Small intestine (tissue), 16 donors: Measurements from ENCODE around the gene AARS2. TPM values are rescaled to one million over a fixed set of nuclear protein-coding genes. Genes with fewer than 3 reads are reported as not detected.
"Not testable (repeated sequence)": the region's sequence is repeated elsewhere in the genome, so short reads cannot be mapped to it uniquely, and the experiment has no call there.

ENCODE experiments used
- DNase-seq, 2 donors: peaks; one replicate each; pipeline versions ENCODE4 v3.0.0 to v3.0.0-alpha.2; 2013
- FAIRE-seq: peaks from 2 replicates; lab custom pipeline; 2012; peaks lifted over from hg19 to GRCh38; lab: Jason Lieb, UNC
- H3K27ac ChIP-seq, 3 donors: one replicate each; pipeline ENCODE4 v1.5.1; 2013; ENCODE audit warnings: low read length in 2 of 3, mild to moderate bottlenecking in 2 of 3, control low read depth in 1 of 3, inconsistent platforms in 1 of 3, low read depth in 1 of 3, moderate library complexity in 1 of 3
- H3K27me3 ChIP-seq, 3 donors: one replicate each; pipeline ENCODE4 v1.6.1; 2013; ENCODE audit warnings: low read length in 3 of 3, inconsistent platforms in 1 of 3; ENCODE audit not compliant: control insufficient read depth in 3 of 3, insufficient read depth in 3 of 3
- H3K36me3 ChIP-seq, 3 donors: one replicate each; pipeline ENCODE4 v1.6.1; 2013; ENCODE audit warnings: low read length in 3 of 3, inconsistent platforms in 1 of 3, low read depth in 1 of 3, mild to moderate bottlenecking in 1 of 3, moderate library complexity in 1 of 3; ENCODE audit not compliant: control insufficient read depth in 3 of 3, insufficient read depth in 2 of 3
- H3K4me1 ChIP-seq, 3 donors: one replicate each; pipeline ENCODE4 v1.6.1; 2013; ENCODE audit warnings: low read length in 2 of 3, inconsistent platforms in 1 of 3, low read depth in 1 of 3, mild to moderate bottlenecking in 1 of 3, moderate library complexity in 1 of 3; ENCODE audit not compliant: control insufficient read depth in 3 of 3, insufficient read depth in 2 of 3
- H3K4me3 ChIP-seq, 3 donors: one replicate each; pipeline ENCODE4 v1.5.1; 2013; ENCODE audit warnings: low read length in 3 of 3, control low read depth in 1 of 3, inconsistent platforms in 1 of 3, low read depth in 1 of 3, mild to moderate bottlenecking in 1 of 3, moderate library complexity in 1 of 3
- H3K9me3 ChIP-seq, 2 donors: one replicate each; pipeline ENCODE4 v1.6.1; 2013; ENCODE audit warnings: low read depth in 1 of 2, low read length in 1 of 2; ENCODE audit not compliant: control insufficient read depth in 2 of 2, insufficient read depth in 1 of 2
- WGBS, 3 donors: extraction: QIAGEN DNeasy Blood & Tissue Kit; methylation state at CpG; one replicate each; pipeline ENCODE4 v1.1.7; 2013; 5-methylcytosine and 5-hydroxymethylcytosine counted together
- long read RNA-seq, 10 donors: transcript quantifications; one replicate each; lab custom pipeline, GENCODE V29; 2026
- polyA plus RNA-seq, 4 donors: library from polyadenylated mRNA; stranded (reverse) in 3 of 4; unstranded in 1 of 4; fragments of 200-250 nt in 3 of 4; fragments of 120-200 nt in 1 of 4; gene quantifications; one replicate each; pipeline versions ENCODE4 v1.2.1 to v1.2.3, GENCODE V29; 2013
- donor health status: healthy with polysubstance abuse.
- donor health status: control.
- donor health status: control.
- donor health status: Bipolar disorder and iron deficiency.
- donor health status: healthy.

The AARS2 gene
- 10 to 100 TPM in 2 of 4 donors, 1 to 10 TPM in 2; 3.2 to 14.4 (median 9.1) TPM for polyA plus RNA-seq
- long read RNA-seq, donor 1: 0 reads
- long read RNA-seq, donor 2: 0 reads
- long read RNA-seq, donor 3: 0 reads
- long read RNA-seq, donor 4: 0 reads
- long read RNA-seq, donor 5: 0 reads
- long read RNA-seq, donor 6, partial matches to known transcripts: 0 of 2 reads
- long read RNA-seq, donor 6, other reads (novel, unspliced or antisense): 0 of 2 reads
- long read RNA-seq, donor 7: 0 reads
- long read RNA-seq, donor 8: 0 reads
- long read RNA-seq, donor 9, partial matches to known transcripts: 0 of 1 reads
- long read RNA-seq, donor 9, other reads (novel, unspliced or antisense): 0 of 1 reads
- long read RNA-seq, donor 10, partial matches to known transcripts: 0 of 2 reads
- long read RNA-seq, donor 10, other reads (novel, unspliced or antisense): 0 of 2 reads

- peak; percentile 87 to 96 for DNase-seq
- peaks cover 0 to 3% (median 0%) of the 10 kb centered on the region in 3 donors for H3K27me3 ChIP-seq
- FAIRE-seq: no peak
- peak within 1 kb of the TSS; percentile 81 to 83 (median 82) for H3K4me3 ChIP-seq
- H3K36me3 ChIP-seq: peaks cover 0 to 30% (median 0%) of the 10 kb centered on the region in 3 donors
- no peaks in the 10 kb centered on the region for H3K9me3 ChIP-seq
- H3K27ac ChIP-seq: peak within 1 kb of the TSS; percentile 16 to 82 (median 39)
- peaks cover 3 to 36% (median 12%) of the 10 kb centered on the region in 3 donors for H3K4me1 ChIP-seq
- WGBS, 3 donors: 1 to 2% (median 1%) methylated on average over 51 to 52 of the region's 52 CpGs
Measured at GRCh38 chr6:44312901-44313788, at the start of gene AARS2. Gene AARS2 (minus strand): TSS chr6:44313347. CDS start chr6:44313323, 24 bp downstream.

GRCh38 chr6:44361947-44362346, 48.8 kb upstream of the AARS2 start:
- FAIRE-seq: no peak
- Histone ChIP-seq H3K27me3 (peaks cover 0 to 5% (median 0%) of the 10 kb centered on the region in 3 donors), H3K4me3 (no peak overlapping the region), H3K36me3 (no peaks in the 10 kb centered on the region), H3K27ac (no peak overlapping the region), H3K9me3 (no peaks in the 10 kb centered on the region), H3K4me1 (no peaks in the 10 kb centered on the region)
- no peak for DNase-seq
- WGBS, 3 donors: 73 to 84% (median 81%) methylated on average over 6 of the region's 6 CpGs

GRCh38 chr6:44359973-44360372, 46.8 kb upstream of the AARS2 start:
- H3K4me1 ChIP-seq: no peaks in the 10 kb centered on the region
- 77 to 84% (median 83%) methylated on average over 3 of the region's 3 CpGs for WGBS, 3 donors
- H3K27ac ChIP-seq: no peak overlapping the region
- no peak for DNase-seq
- FAIRE-seq: no peak
- no peak overlapping the region for H3K4me3 ChIP-seq
- H3K9me3 ChIP-seq: peaks cover 0 to 4% of the 10 kb centered on the region in 2 donors
- H3K36me3 ChIP-seq: no peaks in the 10 kb centered on the region
- peaks cover 0 to 11% (median 0%) of the 10 kb centered on the region in 3 donors for H3K27me3 ChIP-seq

- Histone ChIP-seq H3K4me1 (no peaks in the 10 kb centered on the region), H3K4me3 (no peak overlapping the region), H3K9me3 (peaks cover 0 to 4% of the 10 kb centered on the region in 2 donors), H3K27ac (no peak overlapping the region), H3K27me3 (peaks cover 0 to 6% (median 0%) of the 10 kb centered on the region in 3 donors), H3K36me3 (no peaks in the 10 kb centered on the region)
- FAIRE-seq: no peak
- WGBS, 3 donors: 54 to 59% (median 56%) methylated on average over 1 of the region's 1 CpG
- no peak for DNase-seq
Measured at GRCh38 chr6:44356487-44356886, 43.3 kb upstream of the AARS2 start.

- H3K4me3 ChIP-seq: no peak overlapping the region
- no peaks in the 10 kb centered on the region for H3K4me1 ChIP-seq
- peaks cover 0 to 6% (median 0%) of the 10 kb centered on the region in 3 donors for H3K27me3 ChIP-seq
- DNase-seq (no peak), FAIRE-seq (no peak)
- H3K9me3 ChIP-seq: peaks cover 0 to 4% of the 10 kb centered on the region in 2 donors
- WGBS, 3 donors: 68 to 95% (median 88%) methylated on average over 4 of the region's 4 CpGs
- H3K36me3 ChIP-seq: no peaks in the 10 kb centered on the region
- H3K27ac ChIP-seq: no peak overlapping the region
Measured at GRCh38 chr6:44355640-44356039, 42.5 kb upstream of the AARS2 start.

GRCh38 chr6:44353336-44353735, 40.2 kb upstream of the AARS2 start:
- FAIRE-seq (no peak), DNase-seq (peak in 1 of 2 donors; percentile 10)
- Histone ChIP-seq H3K36me3 (no peaks in the 10 kb centered on the region), H3K4me3 (no peak overlapping the region), H3K9me3 (peaks cover 0 to 4% of the 10 kb centered on the region in 2 donors), H3K4me1 (no peaks in the 10 kb centered on the region), H3K27me3 (peaks cover 0 to 6% (median 0%) of the 10 kb centered on the region in 3 donors), H3K27ac (no peak overlapping the region)
- 20 to 54% (median 21%) methylated on average over 2 of the region's 2 CpGs for WGBS, 3 donors

GRCh38 chr6:44352259-44352658, 39.1 kb upstream of the AARS2 start:
- Histone ChIP-seq H3K36me3 (no peaks in the 10 kb centered on the region), H3K4me1 (no peaks in the 10 kb centered on the region), H3K9me3 (peaks cover 0 to 4% of the 10 kb centered on the region in 2 donors), H3K27ac (no peak overlapping the region), H3K27me3 (peaks cover 0 to 6% (median 0%) of the 10 kb centered on the region in 3 donors), H3K4me3 (no peak overlapping the region)
- FAIRE-seq (no peak), DNase-seq (no peak)
- 66 to 77% (median 73%) methylated on average over 4 of the region's 4 CpGs for WGBS, 3 donors

GRCh38 chr6:44350650-44350994, 37.5 kb upstream of the AARS2 start:
- H3K27ac ChIP-seq, H3K36me3 ChIP-seq, DNase-seq, H3K9me3 ChIP-seq, H3K4me3 ChIP-seq, H3K4me1 ChIP-seq, FAIRE-seq, H3K27me3 ChIP-seq: not testable (repeated sequence)
- 53 to 66% (median 61%) methylated on average over 4 of the region's 4 CpGs for WGBS, 3 donors
